Measurements from ENCODE around the gene WDR74.
"Not testable (repeated sequence)": the region's sequence is repeated elsewhere in the genome, so short reads cannot be mapped to it uniquely, and the experiment has no call there.

WDR74 gene

DNA sequence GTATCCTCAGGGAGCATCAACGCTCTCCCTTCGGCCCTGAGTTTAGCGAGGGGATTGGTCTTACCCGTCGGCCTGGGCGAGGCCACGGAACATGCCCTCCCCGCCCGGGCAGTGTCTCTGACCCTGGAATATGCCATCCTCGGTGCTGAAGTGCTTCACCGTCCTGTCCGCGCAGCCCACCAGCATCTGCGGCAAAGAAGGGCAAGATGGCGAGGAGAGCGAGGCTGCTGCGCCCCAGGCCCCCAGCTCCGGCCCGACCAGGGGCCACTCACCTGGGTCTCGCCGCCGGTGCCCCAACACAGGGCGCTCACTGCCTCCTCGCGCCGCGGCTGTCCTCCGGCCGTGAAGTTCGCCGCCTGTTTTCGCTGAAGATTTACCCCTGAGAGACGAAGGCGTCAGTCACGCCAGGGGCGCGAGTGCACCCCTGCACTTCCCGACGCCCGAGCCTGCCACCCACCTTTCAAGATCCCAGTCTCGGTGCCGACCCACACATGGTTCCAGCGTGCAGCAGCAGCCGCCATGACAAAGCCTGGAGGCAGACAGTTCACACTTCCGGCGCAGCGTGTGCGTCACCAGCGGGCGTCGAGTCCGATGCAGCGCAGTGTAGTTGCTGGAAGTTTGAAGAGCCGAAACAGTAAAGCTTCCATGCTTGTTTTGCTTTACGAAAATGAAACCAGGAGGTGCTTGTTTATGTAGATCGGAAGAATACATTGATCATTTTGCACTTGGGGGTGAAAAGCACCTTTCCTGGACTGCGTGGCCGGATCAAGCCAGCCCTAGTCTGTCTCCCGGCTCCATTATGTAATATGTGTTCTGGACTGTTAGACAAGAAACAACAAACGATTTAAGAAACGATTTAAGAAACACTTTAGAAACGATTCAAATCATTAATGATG is at the start of gene WDR74:
WDR74 (minus strand) TSS at position 541 of the 896 bp plus-strand sequence; CDS start at position 521, 20 bp downstream.
- peak; percentile 87 for DNase-seq

DNA sequence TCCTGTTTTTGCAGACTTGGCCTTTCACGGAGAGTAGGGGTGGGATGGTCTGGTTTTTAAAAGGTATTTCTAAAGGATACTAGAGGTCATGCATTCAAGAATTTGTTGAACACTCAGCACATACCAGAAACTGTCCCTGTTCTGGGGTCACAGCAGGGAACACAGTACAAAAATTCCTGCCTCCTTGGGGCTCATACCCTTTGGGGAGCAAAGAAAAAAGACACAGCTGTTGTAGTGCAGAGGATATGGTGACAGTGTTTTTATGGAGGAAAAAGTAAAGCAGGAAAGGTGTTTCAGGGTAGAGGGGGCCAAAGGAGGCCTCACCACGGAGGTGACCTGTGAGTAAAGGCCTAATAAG is 49.7 kb upstream of the WDR74 start:
- DNase-seq: no peak

DNA sequence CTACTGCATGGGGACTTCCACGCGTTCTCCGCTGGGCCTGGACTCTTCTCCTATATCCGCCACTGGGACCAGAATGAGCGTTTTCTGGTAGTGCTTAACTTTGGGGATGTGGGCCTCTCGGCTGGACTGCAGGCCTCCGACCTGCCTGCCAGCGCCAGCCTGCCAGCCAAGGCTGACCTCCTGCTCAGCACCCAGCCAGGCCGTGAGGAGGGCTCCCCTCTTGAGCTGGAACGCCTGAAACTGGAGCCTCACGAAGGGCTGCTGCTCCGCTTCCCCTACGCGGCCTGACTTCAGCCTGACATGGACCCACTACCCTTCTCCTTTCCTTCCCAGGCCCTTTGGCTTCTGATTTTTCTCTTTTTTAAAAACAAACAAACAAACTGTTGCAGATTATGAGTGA is 49.0 kb upstream of the WDR74 start:
- DNase-seq: no peak

DNA sequence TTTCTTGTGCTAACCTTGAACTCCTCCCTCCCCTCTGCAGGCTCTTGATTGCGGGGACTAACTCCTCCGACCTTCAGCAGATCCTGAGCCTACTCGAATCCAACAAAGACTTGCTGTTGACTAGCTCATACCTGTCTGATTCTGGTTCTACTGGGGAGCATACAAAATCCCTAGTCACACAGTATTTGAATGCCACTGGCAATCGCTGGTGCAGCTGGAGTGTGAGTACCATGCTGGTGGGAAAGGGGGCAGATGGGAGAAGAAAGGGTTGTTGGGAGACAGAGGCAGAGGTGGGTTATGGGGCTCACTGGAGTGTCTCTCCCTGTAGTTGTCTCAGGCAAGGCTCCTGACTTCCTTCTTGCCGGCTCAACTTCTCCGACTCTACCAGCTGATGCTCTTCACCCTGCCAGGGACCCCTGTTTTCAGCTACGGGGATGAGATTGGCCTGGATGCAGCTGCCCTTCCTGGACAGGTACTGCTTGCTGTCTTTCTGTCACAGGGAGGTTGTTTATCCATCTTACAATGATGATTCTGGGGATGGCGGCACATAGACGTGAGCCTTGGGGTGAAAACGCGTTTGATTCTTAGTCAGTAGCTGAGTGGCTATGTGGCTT is 45.9 kb upstream of the WDR74 start:
- DNase-seq: no peak

DNA sequence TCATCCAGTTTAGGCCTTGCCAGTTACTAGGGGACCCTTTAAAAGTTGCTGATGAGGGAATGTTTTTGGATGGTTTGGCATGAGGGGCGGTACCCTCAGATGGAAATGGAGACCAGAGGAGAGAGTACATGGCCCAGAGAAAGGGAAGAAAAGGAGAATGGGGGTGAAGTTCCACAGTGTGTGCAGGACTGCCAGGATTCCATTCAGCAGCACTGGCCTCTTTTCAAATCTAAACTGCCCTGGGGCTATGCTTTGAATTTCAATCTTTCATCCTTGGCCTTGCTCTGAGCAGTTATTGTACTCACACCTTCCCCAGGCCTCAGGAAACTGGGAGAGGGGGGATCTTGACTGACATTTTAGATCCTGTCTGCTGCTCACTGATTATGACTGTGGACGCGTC is 44.3 kb upstream of the WDR74 start:
- DNase-seq: no peak

DNA sequence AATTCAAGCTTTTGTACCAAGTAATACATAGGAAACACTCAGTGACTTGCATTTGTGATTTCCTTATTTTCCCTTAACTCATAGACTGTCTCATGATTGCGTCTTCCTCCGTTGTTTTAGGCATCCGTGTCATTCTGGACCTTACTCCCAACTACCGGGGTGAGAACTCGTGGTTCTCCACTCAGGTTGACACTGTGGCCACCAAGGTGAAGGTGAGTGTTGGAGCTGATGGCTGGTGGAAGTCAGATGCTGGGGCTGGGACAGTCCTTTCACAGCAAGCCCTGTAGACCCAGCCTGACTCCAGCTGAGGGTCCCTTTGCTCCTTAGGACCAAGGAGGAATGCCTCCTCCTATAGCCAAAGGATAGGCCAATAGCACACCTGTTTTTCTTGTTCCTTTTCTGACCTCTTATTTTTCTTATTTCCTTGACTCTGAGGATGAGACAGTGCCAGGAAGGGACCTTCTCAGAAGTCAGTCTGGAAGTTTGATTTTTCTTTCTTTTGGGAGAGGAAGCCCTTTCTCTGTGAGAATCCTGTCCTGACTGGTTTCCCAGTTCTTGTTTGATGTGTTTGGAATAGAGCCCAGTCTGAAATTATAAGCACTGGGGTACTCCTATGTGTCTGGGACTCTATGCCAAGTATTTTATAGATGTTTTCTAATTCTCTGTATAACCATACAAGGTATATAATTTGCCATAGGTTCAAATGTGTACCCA is 43.6 kb upstream of the WDR74 start:
- no peak for DNase-seq

DNA sequence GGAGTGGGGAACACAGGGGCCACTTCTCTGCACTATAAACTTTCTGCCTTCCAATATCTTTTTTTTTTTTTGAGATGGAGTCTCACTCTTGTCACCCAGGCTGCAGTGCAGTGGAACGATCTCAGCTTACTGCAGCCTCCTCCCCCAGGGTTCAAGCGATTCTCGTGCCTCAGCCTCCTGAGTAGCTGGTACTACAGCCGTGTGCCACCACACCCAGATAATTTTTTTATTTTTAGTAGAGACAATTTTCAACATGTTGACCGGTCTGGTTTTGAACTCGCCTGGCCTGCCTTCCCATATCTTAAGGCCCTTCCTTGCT is 43.0 kb upstream of the WDR74 start:
- DNase-seq: no peak

DNA sequence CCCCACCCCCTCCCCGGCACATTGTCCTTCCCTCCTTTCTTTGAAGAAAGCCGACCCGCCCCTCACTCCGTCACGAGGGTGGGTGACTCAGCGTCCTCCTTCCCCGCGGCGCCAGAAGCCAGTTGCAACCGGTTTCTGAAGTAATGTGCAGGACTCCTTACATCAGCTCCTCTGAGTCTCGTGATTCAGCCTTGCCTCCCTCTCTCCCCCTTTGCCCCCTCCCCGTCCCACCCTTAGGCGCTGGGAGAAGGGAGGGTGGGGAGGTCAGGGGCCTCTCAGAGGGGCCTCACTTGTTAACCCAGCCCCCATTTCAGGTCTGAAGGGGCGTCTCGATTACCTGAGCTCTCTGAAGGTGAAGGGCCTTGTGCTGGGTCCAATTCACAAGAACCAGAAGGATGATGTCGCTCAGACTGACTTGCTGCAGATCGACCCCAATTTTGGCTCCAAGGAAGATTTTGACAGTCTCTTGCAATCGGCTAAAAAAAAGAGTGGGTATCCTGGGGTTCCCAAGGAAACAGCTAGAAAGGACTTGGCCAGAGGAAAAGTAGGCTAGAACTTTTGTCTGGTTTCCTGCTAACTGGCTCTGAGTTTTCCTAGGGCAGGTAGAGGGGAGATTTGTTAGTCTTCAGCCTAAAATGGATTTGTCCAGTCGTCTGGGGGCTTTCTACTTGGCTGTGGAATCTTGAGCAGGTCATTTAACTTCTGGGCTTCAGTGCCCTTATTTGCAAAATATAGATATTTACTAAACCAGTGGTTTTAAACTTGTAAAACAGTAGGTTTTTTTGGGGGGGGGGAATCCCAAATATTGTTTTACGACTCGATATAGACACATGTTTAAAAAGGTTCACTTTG is 42.4 kb upstream of the WDR74 start:
- DNase-seq: peak; percentile 96

DNA sequence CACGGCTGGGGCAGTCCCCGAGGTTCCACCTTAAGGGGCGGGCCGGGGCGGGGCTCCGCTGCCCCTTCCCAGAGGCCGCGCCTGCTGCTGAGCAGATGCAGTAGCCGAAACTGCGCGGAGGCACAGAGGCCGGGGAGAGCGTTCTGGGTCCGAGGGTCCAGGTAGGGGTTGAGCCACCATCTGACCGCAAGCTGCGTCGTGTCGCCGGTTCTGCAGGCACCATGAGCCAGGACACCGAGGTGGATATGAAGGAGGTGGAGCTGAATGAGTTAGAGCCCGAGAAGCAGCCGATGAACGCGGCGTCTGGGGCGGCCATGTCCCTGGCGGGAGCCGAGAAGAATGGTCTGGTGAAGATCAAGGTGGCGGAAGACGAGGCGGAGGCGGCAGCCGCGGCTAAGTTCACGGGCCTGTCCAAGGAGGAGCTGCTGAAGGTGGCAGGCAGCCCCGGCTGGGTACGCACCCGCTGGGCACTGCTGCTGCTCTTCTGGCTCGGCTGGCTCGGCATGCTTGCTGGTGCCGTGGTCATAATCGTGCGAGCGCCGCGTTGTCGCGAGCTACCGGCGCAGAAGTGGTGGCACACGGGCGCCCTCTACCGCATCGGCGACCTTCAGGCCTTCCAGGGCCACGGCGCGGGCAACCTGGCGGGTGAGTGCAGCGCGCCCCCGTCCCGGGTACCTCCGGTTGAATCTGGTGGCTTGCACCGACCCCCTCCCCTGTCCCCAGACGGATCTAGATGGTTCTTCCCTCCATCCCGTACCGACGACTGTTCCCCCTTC is 41.6 kb upstream of the WDR74 start, which contains the start of gene SLC3A2:
SLC3A2 (plus strand) TSS at position 94 of the 776 bp plus-strand sequence; CDS start at position 222, 128 bp downstream.
- peak; percentile 90 for DNase-seq

DNA sequence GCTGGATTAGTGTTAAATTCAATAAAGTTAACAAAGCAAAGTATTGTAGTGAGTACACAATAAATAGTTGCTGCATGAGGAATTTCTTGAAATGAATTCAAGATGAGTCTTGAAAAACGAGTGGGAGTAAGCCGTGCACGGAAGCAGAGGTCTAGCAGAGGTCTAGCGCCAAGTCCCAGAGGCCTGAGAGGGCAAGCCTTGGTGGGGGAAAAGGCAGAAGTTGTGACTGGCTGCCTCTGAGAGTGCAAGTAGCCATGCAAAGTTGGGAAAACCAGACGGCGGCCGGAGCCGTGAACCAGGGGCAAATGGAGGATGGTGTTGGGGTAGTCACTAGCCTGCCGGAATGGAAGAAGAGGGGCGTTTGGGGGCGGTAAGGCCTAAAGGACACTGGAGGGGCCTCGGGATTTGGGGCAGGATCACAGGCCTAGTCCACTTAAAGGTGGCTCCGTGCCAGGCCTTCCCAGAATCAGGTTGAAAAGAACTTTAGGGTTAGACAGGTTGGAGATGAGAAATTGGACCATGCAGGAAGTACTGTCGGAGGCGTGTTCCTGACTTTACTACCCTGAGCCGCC is 40.9 kb upstream of the WDR74 start:
- peak; percentile 88 for DNase-seq

DNA sequence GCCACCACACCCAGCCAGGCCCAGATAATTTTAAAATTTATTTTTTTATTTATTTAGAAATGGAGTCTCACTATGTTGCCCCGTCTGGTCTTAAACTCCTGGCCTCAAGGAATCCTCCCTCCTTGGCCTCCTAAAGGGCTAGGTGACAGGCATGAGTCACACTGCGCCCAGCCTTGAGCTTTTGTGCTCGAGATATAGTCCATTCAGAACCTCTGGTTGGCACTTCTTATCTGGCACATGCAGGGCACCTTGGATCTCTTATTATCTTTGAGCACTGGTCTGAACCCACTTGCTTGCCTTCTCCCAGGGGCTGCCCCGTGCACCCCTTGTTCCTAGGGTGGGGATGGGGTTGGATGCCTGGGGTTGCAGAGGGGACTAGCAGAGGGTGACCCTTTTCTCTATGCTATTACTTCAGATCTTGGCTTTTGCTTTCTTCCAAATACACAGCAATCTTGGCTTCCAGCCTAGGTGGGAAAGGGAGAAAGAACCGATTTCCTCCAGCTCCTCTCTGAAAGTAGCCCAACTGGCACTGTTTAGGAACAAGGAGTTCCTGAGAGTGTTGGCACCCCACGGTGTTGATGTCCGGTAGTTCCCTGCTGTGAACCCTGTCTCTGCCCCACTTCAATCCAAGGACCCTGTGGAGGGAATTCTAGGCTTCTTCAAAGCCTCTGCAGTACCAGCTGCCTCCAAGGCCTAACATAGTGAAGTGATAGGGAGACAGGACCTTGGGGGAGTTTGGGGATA is 40.0 kb upstream of the WDR74 start:
- DNase-seq: no peak

DNA sequence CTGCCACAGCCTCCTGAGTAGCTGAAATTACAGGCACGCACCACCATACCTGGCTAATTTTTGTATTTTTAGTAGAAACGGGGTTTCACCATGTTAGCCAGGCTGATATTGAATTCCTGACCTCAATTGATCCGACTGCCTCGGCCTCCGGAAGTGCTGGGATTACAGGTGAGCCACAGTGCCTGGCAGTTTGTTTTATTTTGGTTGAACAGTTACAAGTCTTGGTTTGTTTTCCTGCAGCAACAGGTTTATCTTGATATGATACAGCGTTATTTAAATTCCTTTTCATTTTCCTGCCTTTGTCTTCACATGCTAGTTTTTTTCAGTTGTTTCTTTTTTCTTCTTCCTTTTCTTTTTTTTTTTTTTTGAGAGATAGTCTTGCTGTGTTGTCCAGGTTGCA is 37.3 kb upstream of the WDR74 start:
- no peak for DNase-seq

DNA sequence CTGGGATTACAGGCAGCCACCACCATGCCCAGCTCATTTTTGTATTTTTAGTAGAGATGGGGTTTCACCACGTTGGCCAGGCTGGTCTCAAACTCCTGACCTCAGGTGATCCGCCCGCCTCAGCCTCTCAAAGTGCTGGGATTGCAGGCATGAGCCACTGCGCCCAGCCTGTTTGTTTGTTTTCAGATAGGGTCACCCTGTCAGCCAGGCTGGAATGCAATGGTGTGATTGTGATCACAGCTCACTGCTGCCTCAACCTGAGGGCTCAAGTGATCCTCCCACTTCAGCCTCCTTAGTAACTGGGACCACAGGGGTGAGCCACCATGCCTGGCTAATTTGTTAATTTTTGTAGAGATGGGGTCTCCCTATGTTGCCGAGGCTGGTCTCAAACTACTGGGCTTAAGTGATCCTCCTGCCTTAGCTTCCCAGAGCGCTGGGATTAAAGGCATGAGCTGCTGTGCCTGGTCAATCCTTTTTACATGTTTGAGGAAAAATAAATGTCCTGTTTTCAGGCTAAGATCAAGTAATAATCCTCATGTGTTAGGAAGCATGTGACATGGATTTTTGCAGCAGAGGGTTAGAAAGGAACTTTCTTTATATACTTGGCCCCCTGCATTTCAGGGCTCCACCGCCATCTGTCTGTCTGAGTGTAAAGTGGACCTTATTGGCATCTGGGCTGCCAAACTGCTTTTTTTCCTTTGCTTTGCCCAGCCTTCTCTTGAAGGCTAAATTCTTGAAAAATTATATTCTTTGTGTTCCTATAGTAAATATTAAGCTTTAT is 36.5 kb upstream of the WDR74 start:
- DNase-seq: no peak

DNA sequence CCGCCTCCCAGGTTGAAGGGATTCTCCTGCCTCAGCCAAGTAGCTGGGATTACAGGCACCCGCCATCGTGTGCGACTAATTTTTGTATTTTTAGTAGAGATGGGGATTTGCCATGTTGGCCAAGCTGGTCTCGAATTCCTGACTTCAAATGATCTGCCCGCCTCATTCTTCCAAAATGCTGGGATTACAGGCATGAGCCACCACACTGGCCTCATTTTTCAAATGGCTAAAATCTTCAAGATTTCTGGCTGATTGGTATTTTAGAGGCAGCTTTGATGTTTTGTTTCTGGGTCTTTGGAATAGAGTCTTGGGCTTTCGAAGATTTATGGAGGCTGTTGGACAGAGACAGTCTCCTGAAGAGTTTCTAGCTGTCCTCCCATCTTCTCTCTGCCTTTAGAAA is 35.5 kb upstream of the WDR74 start:
- DNase-seq: no peak

DNA sequence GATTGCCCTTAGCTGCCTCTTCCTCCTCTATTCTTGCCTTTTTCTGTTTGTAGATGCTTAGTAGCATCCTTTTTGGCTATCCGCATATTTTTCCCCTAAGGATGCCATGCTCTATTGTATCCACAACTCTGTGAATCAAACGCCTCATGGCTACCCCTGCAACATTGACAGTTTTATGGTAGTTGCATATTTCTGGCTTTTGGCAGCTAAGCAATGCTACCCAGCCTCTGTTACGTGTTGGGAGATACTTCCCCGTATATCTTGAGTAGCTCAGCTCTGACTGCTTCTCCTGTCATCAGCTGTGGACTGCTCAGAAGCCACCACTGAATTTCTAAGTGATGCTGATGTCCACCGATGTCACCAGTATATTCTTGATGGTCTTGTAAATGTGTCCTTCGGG is 26.2 kb upstream of the WDR74 start:
- no peak for DNase-seq

DNA sequence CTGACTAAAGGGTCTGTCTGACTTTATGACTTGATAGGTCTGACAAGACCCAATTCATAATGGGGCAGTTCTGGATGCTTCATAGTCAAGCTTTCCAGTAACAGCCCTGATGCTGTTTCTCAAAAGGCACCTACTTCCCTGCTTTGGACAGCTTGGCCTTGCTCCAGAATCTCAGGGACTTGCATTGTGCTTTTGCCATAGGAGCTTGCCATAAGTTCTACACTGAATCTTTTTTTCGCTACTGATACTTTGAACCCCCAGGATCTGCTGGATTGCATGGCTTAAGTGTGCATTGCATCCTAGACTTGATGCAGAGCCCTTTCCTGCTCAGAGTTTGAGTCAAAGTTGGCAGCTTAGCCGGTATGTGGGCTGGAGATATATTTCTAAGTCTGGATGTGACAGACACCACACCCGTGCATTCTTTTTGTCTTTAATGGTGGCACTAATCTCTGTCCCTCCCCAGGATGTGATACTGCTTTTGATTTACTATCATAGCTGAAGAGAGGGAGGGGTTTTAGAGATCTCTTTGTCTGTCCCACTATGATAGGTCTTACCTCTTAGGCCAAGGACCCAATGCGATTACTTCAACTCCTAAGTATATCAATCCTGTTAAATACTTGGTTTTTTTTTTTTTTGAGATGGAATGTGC is 24.4 kb upstream of the WDR74 start:
- no peak for DNase-seq

DNA sequence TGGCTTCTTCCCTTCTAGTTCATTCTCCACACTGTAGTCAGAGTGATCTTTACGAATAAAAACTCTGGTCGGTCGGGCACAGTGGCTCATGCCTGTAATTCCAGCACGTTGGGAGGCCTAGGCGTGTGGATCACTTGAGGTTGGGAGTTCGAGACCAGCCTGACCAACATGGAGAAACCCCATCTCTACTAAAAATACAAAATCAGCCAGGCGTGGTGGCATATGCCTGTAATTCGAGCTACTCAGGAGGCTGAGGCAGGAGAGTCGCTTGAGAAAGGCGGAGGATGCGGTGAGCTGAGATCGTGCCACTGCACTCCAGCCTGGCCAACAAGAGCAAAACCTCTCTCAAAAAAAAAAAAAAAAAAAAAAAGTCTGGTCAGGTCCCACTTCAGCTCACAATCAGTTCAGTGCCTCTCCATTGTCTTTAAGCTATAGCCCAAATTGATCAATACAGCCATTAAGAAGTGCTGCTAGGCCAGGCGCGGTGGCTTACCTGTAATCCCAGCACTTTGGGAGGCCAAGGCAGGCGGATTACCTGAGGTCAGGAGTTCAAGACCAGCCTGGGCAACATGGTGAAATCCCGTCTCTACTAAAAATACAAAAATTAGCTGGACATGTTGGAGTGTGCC is 22.3 kb upstream of the WDR74 start:
- not testable (repeated sequence) for DNase-seq

DNA sequence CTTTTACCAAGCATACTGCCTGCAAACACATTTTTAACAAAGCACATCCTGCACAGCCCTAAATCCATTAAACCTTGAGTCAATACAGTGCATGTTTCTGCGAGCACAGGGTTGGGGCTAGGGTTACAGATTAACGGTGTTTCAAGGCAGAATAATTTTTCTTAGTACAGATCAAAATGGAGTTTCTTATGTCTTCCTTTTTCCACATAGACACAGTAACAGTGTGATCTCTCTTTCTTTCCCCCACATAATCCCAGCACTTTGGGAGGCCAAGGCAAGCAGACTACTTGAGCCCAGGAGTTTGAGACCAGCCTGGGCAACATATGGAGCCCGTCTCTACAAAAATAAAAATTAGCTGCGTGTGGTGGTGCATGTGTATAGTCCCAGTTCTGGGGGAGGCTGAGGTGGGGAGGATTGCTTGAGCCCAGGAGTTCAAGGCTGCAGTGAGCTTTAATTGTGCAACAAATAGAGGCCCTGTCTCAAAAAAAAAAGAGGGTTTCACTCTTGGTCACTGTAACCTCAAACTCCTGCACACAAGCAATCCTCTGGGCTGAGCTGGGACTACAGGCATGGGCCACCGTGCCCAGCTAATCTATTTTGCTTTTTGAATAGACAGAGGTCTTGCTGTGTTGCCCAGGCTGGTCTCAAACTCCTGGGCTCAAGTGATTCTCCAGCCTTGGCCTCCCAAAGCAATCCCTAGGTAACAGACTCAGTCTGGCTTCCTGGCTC is 21.6 kb upstream of the WDR74 start:
- DNase-seq: no peak

All from HCEC 1CT (cell line).